Measurements from ENCODE around the gene LZTS3. TPM values are rescaled to one million over a fixed set of nuclear protein-coding genes. Genes with fewer than 3 reads are reported as not detected.

Gene LZTS3
- total RNA-seq, 1 experiment from 2014 or later: 32.6 TPM

- TF ChIP-seq ATF2 (CRISPR knock-in tag; IDR thresholded peaks at IDR 0.05; ENCODE audit: borderline replicate concordance, low read depth) (no peak), ZMAT4 (CRISPR knock-in tag; IDR thresholded peaks at IDR 0.05) (no peak), ZNF425 (CRISPR knock-in tag; conservative IDR thresholded peaks at IDR 0.05) (no peak), NFATC4 (CRISPR knock-in tag; IDR thresholded peaks at IDR 0.05) (no peak), AFF4 (CRISPR knock-in tag; IDR thresholded peaks at IDR 0.05; ENCODE audit: borderline replicate concordance) (no peak), MYBL2 (CRISPR knock-in tag; IDR thresholded peaks at IDR 0.05) (no peak), CREB1 (CRISPR knock-in tag; IDR thresholded peaks at IDR 0.05) (no peak), ZNF138 (CRISPR knock-in tag; conservative IDR thresholded peaks at IDR 0.05) (no peak), ZNF671 (CRISPR knock-in tag; IDR thresholded peaks at IDR 0.05) (no peak), ATF6 (CRISPR knock-in tag; IDR thresholded peaks at IDR 0.05) (no peak), E2F4 (CRISPR knock-in tag; IDR thresholded peaks at IDR 0.05; ENCODE audit: borderline replicate concordance, low read depth) (no peak), FOXJ3 (CRISPR knock-in tag; IDR thresholded peaks at IDR 0.05; ENCODE audit: borderline replicate concordance) (no peak), JAZF1 (CRISPR knock-in tag; IDR thresholded peaks at IDR 0.05) (no peak), ZNF512 (CRISPR knock-in tag; IDR thresholded peaks at IDR 0.05; ENCODE audit: borderline replicate concordance) (no peak), E2F5 (CRISPR knock-in tag; IDR thresholded peaks at IDR 0.05) (peak; percentile 74), NR2C2 (CRISPR knock-in tag; IDR thresholded peaks at IDR 0.05) (no peak), ARID4B (CRISPR knock-in tag; IDR thresholded peaks at IDR 0.05; ENCODE audit: borderline replicate concordance) (peak; percentile 68)
These were observed 30.9 kb upstream of the LZTS3 start, which contains the start of gene DDRGK1 (continued) for GRCh38 chr20:3204124-3204794.

All from WTC11 (cell line).